B cell (primary cell): ENCODE measurements around the gene TLR4. TPM values are rescaled to one million over a fixed set of nuclear protein-coding genes. Genes with fewer than 3 reads are reported as not detected.

Source experiments
- ATAC-seq: fragments of 200-7000 bp; cut with Tn5 transposase; one replicate; pipeline ENCODE4 v1.10.0; 2021; ENCODE audit warnings: low read depth, mild to moderate bottlenecking, moderate number of reproducible peaks, moderate library complexity
- CTCF ChIA-PET: fragments of 350-600 bp; sonication (Branson Sonifier 250); formaldehyde crosslinking; loops from one replicate; lab custom pipeline; 2021; ENCODE audit warnings: antibody characterized with exemption, inconsistent platforms; lab: Charles Lee
- POLR2A ChIA-PET: fragments of 350-600 bp; sonication (Branson Sonifier 250); formaldehyde crosslinking; loops from one replicate; lab custom pipeline; 2021; ENCODE audit warnings: antibody characterized with exemption; lab: Charles Lee
- DNase-seq: peaks from one replicate; pipeline ENCODE4 v3.0.0; 2013
- H2AFZ ChIP-seq: 2 replicates; pipeline ENCODE4 v1.6.1; 2012; ENCODE audit warnings: mild to moderate bottlenecking, low read depth, low read length; ENCODE audit not compliant: insufficient read depth, poor library complexity, severe bottlenecking
- H3K27ac ChIP-seq, 2 donors: 1 replicate in 1 of 2; 2 replicates in 1 of 2; pipeline ENCODE4 v1.5.1; 2012 to 2013; ENCODE audit warnings: low read length in 2 of 2, mild to moderate bottlenecking in 2 of 2, moderate library complexity in 1 of 2
- H3K27me3 ChIP-seq, 4 experiments: fragments of 200-600 bp in 1 of 4; sonication (generic) in 1 of 4; replicated peaks in 1 of 4; 1 replicate in 2 of 4; 2 replicates in 2 of 4; pipeline versions ENCODE4 v1.6.1 to v1.7.0; 2013 to 2016; ENCODE audit warnings: low read length in 3 of 4, mild to moderate bottlenecking in 2 of 4, mixed read lengths in 1 of 4, moderate library complexity in 1 of 4; ENCODE audit not compliant: insufficient read depth in 4 of 4, control insufficient read depth in 3 of 4; ENCODE audit errors: control extremely low read depth in 1 of 4
- H3K36me3 ChIP-seq, 2 experiments: replicated peaks in 1 of 2; 1 replicate in 1 of 2; 2 replicates in 1 of 2; pipeline versions ENCODE4 v1.6.1 to v1.7.1; 2013; ENCODE audit warnings: low read length in 1 of 2; ENCODE audit not compliant: insufficient read depth in 2 of 2, control insufficient read depth in 1 of 2; ENCODE audit errors: control extremely low read depth in 1 of 2, extremely low read depth in 1 of 2
- H3K4me1 ChIP-seq, 2 donors: fragments of 200-600 bp in 1 of 2; sonication (generic) in 1 of 2; 1 replicate in 1 of 2; 2 replicates in 1 of 2; pipeline versions ENCODE4 v1.5.1 to v1.6.1; 2013 to 2017; ENCODE audit warnings: low read length in 2 of 2; ENCODE audit not compliant: control insufficient read depth in 2 of 2, insufficient read depth in 2 of 2
- H3K4me2 ChIP-seq: replicated peaks from 2 replicates; pipeline ENCODE3; 2012; ENCODE audit warnings: mild to moderate bottlenecking, low read depth, low read length; ENCODE audit not compliant: poor library complexity, severe bottlenecking
- H3K4me3 ChIP-seq, 5 experiments: fragments of 200-600 bp in 1 of 5; sonication (generic) in 1 of 5; 1 replicate in 3 of 5; 2 replicates in 2 of 5; pipeline versions ENCODE4 v1.5.1 to v1.7.0; 2011 to 2016; ENCODE audit warnings: low read length in 4 of 5, mild to moderate bottlenecking in 4 of 5, low read depth in 2 of 5, control low read depth in 1 of 5, moderate library complexity in 1 of 5; ENCODE audit not compliant: insufficient read depth in 1 of 5; ENCODE audit errors: control extremely low read depth in 1 of 5, extremely low read depth in 1 of 5
- H3K79me2 ChIP-seq: fragments of 200-600 bp; sonication (generic); one replicate; pipeline ENCODE4 v1.6.0; 2016; ENCODE audit warnings: low read length; ENCODE audit not compliant: control insufficient read depth, insufficient read depth
- H3K9ac ChIP-seq: fragments of 200-600 bp; sonication (generic); 2 replicates; pipeline ENCODE4 v1.6.1; 2017; ENCODE audit warnings: mild to moderate bottlenecking, low read length, moderate library complexity
- H3K9me3 ChIP-seq, 3 donors: one replicate each; pipeline versions ENCODE4 v1.6.1 to v1.7.1; 2013; ENCODE audit warnings: low read length in 2 of 3; ENCODE audit not compliant: control insufficient read depth in 2 of 3, insufficient read depth in 1 of 3; ENCODE audit errors: control extremely low read depth in 1 of 3
- H4K20me1 ChIP-seq: 2 replicates; pipeline ENCODE4 v1.6.0; 2012; ENCODE audit warnings: mild to moderate bottlenecking, low read length; ENCODE audit not compliant: insufficient read depth, control insufficient read depth, poor library complexity, severe bottlenecking
- H3K27ac Mint-ChIP-seq: one replicate; pipeline ENCODE4 v1.8.0; 2021; ENCODE audit warnings: mixed read lengths
- H3K27me3 Mint-ChIP-seq: one replicate; pipeline ENCODE4 v1.8.0; 2021; ENCODE audit warnings: mixed read lengths
- H3K4me1 Mint-ChIP-seq: one replicate; pipeline ENCODE4 v1.8.0; 2021; ENCODE audit warnings: mixed read lengths
- H3K4me3 Mint-ChIP-seq: one replicate; pipeline ENCODE4 v1.8.0; 2021; ENCODE audit warnings: mixed read lengths
- H3K9me3 Mint-ChIP-seq: one replicate; pipeline ENCODE4 v1.8.0; 2022; ENCODE audit warnings: mixed read lengths; ENCODE audit not compliant: insufficient read depth
- CTCF ChIP-seq: fragments of 200-600 bp; IDR thresholded peaks from one replicate; pipeline ENCODE4 v1.8.0; 2022; ENCODE audit warnings: antibody characterized with exemption, mild to moderate bottlenecking
- EZH2 ChIP-seq: IDR thresholded peaks from 2 replicates; pipeline ENCODE4 v1.6.1; 2012; ENCODE audit warnings: borderline replicate concordance, low read depth, mild to moderate bottlenecking, moderate library complexity, low read length; ENCODE audit not compliant: insufficient read depth, poor library complexity, severe bottlenecking
- WGBS: methylation state at CpG from one replicate; pipeline ENCODE4 v1.1.5; 2013; ENCODE audit warnings: missing lambda C conversion rate; ENCODE audit not compliant: insufficient coverage; 5-methylcytosine and 5-hydroxymethylcytosine counted together
- intact Hi-C: fragments of 100-400 bp; cut with micrococcal nuclease; formaldehyde crosslinking; loops from one replicate; pipeline ENCODE4 v1.10.0; 2022
- polyA plus RNA-seq: library from polyadenylated mRNA; depleted of rRNA; stranded (reverse); fragments of >200 nt; gene quantifications from 2 replicates; pipeline ENCODE4 v1.2.3, GENCODE V29; 2012
- small RNA-seq: library from RNA; depleted of rRNA; stranded (forward); fragments of <200 nt; gene quantifications from one replicate; pipeline ENCODE3, GENCODE V24; 2012; ENCODE audit warnings: low replicate concordance, low read depth; ENCODE audit not compliant: insufficient read length
- total RNA-seq, 2 donors: library from RNA; stranded (reverse); fragments of 120-200 nt in 1 of 2; gene quantifications; 1 replicate in 1 of 2; 2 replicates in 1 of 2; pipeline versions ENCODE4 v1.2.3 to v1.2.4, GENCODE V29; 2013 to 2022

TLR4 gene
- total and polyA plus RNA-seq, 2 donors (not counting 1 experiment from before 2014, with no cell fraction given): 0.51 to 3.7 TPM

- ChIA-PET POLR2A (no interaction called here), CTCF (interaction anchor here (0.9 kb wide), 1 partner anchor 9 kb away, joined by 3 read pairs; no protein-coding TSS in a partner anchor)
- Histone ChIP-seq H3K4me1 (no peaks in the 10 kb centered on the region), H4K20me1 (no peaks in the 10 kb centered on the region), H3K36me3 (no peaks in the 10 kb centered on the region), H3K79me2 (no peaks in the 10 kb centered on the region), H3K9me3 (peaks cover 0 to 1% (median 0%) of the 10 kb centered on the region in 3 donors), H3K4me2 (no peak overlapping the region), H3K27ac (no peak overlapping the region), H3K27me3 (peaks cover 0 to 4% (median 2%) of the 10 kb centered on the region in 4 experiments), H3K4me3 (no peak overlapping the region), H2AFZ (no peak overlapping the region), H3K9ac (no peak overlapping the region)
- no peaks in the 10 kb centered on the region for H3K4me1 Mint-ChIP-seq
- DNase-seq (no peak), ATAC-seq (no peak)
- no peak overlapping the region for H3K4me3 Mint-ChIP-seq
- no peak for TF ChIP-seq CTCF
- TF ChIP-seq EZH2: no peak
- intact Hi-C loops: no loop called here
- 81% methylated on average over 3 of the region's 4 CpGs for WGBS
- peaks cover 64% of the 10 kb centered on the region for H3K27me3 Mint-ChIP-seq
- H3K9me3 Mint-ChIP-seq: no peaks in the 10 kb centered on the region
- H3K27ac Mint-ChIP-seq: no peak overlapping the region
Observed at GRCh38 chr9:117771136-117771535, 66.9 kb downstream of the TLR4 start.

GRCh38 chr9:117772960-117773359, 68.8 kb downstream of the TLR4 start:
- Histone ChIP-seq H3K27me3 (peaks cover 0 to 4% (median 2%) of the 10 kb centered on the region in 4 experiments), H3K4me2 (no peak overlapping the region), H4K20me1 (no peaks in the 10 kb centered on the region), H3K27ac (no peak overlapping the region), H3K4me1 (no peaks in the 10 kb centered on the region), H2AFZ (no peak overlapping the region), H3K36me3 (no peaks in the 10 kb centered on the region), H3K9me3 (peaks cover 0 to 1% (median 0%) of the 10 kb centered on the region in 3 donors), H3K9ac (no peak overlapping the region), H3K4me3 (no peak overlapping the region), H3K79me2 (no peaks in the 10 kb centered on the region)
- no peak for TF ChIP-seq EZH2
- TF ChIP-seq CTCF: no peak
- H3K9me3 Mint-ChIP-seq: no peaks in the 10 kb centered on the region
- no peak overlapping the region for H3K27ac Mint-ChIP-seq
- no peak overlapping the region for H3K4me3 Mint-ChIP-seq
- intact Hi-C loops: no loop called here
- peaks cover 58% of the 10 kb centered on the region for H3K27me3 Mint-ChIP-seq
- ChIA-PET POLR2A (no interaction called here), CTCF (interaction anchor here (0.6 kb wide), 1 partner anchor 8 kb away, joined by 4 read pairs; no protein-coding TSS in a partner anchor)
- H3K4me1 Mint-ChIP-seq: peaks cover 2% of the 10 kb centered on the region
- whole genome bisulfite sequencing: 83% methylated on average over 2 of the region's 3 CpGs
- ATAC-seq (no peak), DNase-seq (no peak)

Small RNAs within 50 kb of the gene (small RNA-seq; reads per million reads assigned to genes)
- not detected for gene RNU6-1082P
